Measurements from ENCODE around the gene MPND. TPM values are rescaled to one million over a fixed set of nuclear protein-coding genes. Genes with fewer than 3 reads are reported as not detected.

The MPND gene
- total RNA-seq, 2 donors from 2014 or later: 6.2 to 7.3 TPM

DNA sequence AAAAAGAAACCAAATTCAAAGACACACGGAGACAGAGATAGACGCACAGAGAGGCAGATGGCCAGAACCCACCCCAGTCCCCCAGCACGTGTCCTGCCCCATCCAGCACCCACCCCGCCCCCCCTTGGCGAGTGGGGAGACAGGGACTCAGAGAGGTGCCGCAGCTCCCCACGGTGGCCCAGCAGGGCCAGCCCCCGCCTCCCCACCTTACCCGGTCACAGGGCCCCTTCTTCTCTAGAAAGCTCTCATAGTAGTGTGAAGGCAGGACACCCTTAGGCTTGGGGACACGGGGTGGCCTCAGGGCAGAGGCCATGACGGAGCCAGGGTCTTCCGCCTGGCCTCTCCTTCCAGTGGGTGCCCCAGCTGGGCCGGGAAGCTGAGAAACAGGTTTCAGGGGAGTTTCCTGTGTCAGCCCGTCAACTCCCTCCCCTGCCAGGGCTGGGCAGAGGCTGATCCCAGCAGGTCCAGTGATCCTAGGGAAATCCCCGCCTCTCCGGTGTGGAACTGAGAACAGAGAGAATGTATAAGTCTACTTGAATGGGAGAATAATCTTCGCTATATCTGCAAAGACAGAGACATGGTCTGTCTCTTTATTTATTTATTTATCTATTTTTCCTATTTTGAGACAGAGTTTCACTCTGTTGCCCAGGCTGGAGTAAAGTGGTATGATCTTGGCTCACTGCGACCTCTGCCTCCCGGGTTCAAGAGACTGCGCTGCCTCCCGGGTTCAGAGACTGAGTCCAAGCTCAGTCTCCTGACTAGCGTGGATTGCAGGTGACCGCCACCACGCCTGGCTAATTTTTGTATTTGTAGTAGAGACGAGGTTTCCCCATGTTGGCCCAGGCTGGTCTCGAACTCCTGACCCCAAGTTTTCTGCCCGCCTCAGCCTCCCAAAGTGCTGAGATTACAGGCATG lies 4.7 kb upstream of the MPND start, which contains the start of gene STAP2:
Gene STAP2 (minus strand): TSS at position 387 of the 915 bp plus-strand sequence. CDS start 74 bp downstream, at position 313.
- no peaks in the 10 kb centered on the region for H3K9me3 ChIP-seq
- H3K4me3 ChIP-seq: peak within 1 kb of the TSS; percentile 28 to 52
- H3K27me3 ChIP-seq: no peaks in the 10 kb centered on the region
- H3K4me1 ChIP-seq: peaks cover 0 to 16% of the 10 kb centered on the region in 2 donors
- H3K27ac ChIP-seq: peak within 1 kb of the TSS; percentile 6 to 67
- H3K36me3 ChIP-seq: no peaks in the 10 kb centered on the region
- TF ChIP-seq, protein P1, sequence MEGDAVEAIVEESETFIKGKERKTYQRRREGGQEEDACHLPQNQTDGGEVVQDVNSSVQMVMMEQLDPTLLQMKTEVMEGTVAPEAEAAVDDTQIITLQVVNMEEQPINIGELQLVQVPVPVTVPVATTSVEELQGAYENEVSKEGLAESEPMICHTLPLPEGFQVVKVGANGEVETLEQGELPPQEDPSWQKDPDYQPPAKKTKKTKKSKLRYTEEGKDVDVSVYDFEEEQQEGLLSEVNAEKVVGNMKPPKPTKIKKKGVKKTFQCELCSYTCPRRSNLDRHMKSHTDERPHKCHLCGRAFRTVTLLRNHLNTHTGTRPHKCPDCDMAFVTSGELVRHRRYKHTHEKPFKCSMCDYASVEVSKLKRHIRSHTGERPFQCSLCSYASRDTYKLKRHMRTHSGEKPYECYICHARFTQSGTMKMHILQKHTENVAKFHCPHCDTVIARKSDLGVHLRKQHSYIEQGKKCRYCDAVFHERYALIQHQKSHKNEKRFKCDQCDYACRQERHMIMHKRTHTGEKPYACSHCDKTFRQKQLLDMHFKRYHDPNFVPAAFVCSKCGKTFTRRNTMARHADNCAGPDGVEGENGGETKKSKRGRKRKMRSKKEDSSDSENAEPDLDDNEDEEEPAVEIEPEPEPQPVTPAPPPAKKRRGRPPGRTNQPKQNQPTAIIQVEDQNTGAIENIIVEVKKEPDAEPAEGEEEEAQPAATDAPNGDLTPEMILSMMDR (IDR thresholded peaks at IDR 0.05): no peak
- DNase-seq (ENCODE audit: low spot score): no peak

DNA sequence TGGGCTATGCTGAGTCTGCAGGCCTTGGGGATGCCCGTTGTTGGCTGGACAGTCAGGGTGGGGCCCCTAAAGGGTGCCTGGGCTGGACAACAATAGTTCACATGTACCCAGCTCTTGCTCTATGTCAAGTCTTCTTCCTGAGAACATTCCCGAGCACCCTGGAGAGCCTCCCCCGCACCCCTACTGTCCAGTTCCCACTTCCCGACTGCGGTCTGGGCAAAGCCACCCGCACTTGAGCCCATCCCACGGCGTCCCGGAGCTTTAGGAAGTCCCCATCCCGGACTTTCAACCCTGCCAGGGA lies 1.1 kb upstream of the MPND start:
- TF ChIP-seq, protein P1 (IDR thresholded peaks at IDR 0.05): no peak
- Histone ChIP-seq H3K4me3 (peak overlapping the region; percentile 66 to 72), H3K9me3 (no peaks in the 10 kb centered on the region), H3K27me3 (no peaks in the 10 kb centered on the region), H3K4me1 (peaks cover 0 to 23% of the 10 kb centered on the region in 2 donors), H3K27ac (peak overlapping the region; percentile 87 to 96), H3K36me3 (no peaks in the 10 kb centered on the region)
- DNase-seq (ENCODE audit: low spot score): no peak

DNA sequence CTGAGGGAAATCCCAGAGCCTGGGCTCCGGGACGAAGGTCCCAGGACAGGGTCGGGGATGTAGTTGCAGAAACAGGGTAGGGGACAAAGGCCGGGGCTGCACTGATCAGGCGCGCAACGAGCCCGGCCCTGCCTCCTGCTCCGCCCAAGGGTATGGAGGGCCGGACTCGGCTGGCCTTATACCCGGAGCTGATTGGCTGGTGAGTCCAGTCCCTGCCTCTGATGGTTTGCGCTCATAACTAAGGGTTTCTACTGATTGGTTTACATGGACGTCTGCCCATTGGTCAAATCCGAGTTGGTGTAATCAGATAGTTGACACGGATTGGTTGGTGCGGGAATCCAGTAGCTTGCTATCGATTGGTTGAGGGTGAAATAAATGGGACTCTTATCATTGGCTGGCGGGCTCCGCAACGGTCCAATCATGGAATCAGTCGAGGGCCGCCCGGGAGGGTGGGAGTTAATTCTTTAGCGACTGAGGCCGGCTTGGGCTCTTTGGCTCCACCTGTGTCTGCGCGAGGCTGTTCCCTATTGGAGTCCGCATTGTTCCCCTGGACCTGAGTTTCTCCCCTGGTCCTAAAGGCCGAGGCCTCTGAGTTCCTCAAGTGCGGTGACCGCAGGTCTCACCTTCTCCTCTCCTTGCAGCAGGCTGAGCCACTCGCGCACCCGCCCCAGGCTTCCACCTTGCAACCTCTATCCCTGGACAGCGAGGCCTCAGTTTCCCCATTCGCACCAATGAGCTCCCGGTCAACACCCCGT lies 570 bp upstream of the MPND start:
- H3K4me3 ChIP-seq: peak overlapping the region; percentile 66 to 72
- TF ChIP-seq, protein P1 (IDR thresholded peaks at IDR 0.05): no peak
- no peaks in the 10 kb centered on the region for H3K27me3 ChIP-seq
- DNase-seq (ENCODE audit: low spot score): peak; percentile 99
- no peaks in the 10 kb centered on the region for H3K9me3 ChIP-seq
- peak overlapping the region; percentile 87 to 96 for H3K27ac ChIP-seq
- no peaks in the 10 kb centered on the region for H3K36me3 ChIP-seq
- peaks cover 0 to 23% of the 10 kb centered on the region in 2 donors for H3K4me1 ChIP-seq

DNA sequence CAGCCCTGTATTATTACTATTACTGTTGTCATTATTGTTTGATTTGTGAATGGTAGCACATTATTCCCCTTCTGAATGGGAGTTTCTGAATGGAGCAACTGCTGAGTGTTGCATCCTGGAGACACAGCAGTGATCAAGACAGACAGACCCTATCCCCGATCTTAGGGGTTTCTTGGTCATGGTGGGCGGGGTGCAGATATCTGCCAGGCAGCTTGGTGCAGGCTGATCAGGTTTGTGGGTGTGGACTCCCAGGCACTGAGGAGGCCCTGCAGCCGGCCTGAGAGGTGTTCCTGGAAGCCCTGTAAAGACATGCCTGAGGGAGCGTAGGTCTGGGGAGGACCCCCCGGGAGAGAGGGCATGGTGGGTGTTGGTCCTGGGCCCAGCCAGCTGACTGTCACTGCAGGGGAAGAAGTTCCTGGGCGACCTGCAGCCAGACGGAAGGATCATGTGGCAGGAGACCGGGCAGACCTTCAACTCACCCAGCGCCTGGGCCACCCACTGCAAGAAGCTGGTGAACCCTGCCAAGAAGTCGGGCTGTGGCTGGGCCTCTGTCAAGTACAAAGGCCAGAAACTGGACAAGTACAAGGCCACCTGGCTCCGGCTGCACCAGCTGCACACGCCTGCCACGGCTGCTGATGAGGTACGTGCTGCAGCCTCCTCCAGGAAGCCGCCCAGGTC lies 2.1 kb downstream of the MPND start:
- DNase-seq (ENCODE audit: low spot score): no peak
- H3K4me3 ChIP-seq: no peak overlapping the region
- H3K36me3 ChIP-seq: no peaks in the 10 kb centered on the region
- TF ChIP-seq, protein P1 (IDR thresholded peaks at IDR 0.05): no peak
- H3K27me3 ChIP-seq: no peaks in the 10 kb centered on the region
- H3K27ac ChIP-seq: no peak overlapping the region
- H3K4me1 ChIP-seq: peaks cover 0 to 13% of the 10 kb centered on the region in 2 donors
- no peaks in the 10 kb centered on the region for H3K9me3 ChIP-seq

DNA sequence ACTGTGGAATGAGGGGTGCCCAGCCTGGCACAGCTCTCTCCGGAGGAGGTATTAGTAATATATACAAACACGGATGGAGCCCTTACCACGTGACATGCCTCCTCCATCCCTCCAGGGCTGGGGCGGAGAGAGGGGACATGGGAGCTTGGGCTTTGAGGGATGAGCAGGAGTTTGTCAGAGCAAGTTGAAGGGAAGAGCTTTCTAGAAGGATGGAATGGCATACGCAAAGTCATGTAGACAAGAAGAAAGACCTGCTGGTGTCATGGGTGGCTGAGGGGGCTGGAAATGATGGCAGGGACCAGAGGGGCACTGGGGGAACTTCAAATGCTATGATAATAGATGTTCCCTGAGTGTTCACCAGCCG lies 2.6 kb downstream of the MPND start:
- Histone ChIP-seq H3K9me3 (no peaks in the 10 kb centered on the region), H3K4me1 (peaks cover 0 to 17% of the 10 kb centered on the region in 2 donors), H3K27ac (no peak overlapping the region), H3K36me3 (no peaks in the 10 kb centered on the region), H3K27me3 (no peaks in the 10 kb centered on the region), H3K4me3 (no peak overlapping the region)
- no peak for DNase-seq (ENCODE audit: low spot score)
- TF ChIP-seq, protein P1 (IDR thresholded peaks at IDR 0.05): no peak

Measured in right atrium auricular region (tissue), 2 donors.